K562 (cell line): ENCODE measurements around the gene LRRC70. TPM values are rescaled to one million over a fixed set of nuclear protein-coding genes. Genes with fewer than 3 reads are reported as not detected.

Experiments used
- ATAC-seq: fragments of 200-7000 bp; cut with Tn5 transposase; 3 replicates; pipeline ENCODE4 v1.9.1; 2020; ENCODE audit warnings: moderate library complexity
- BruUV-seq: library from RNA; stranded (reverse); fragments of 400-500 nt; replicated peaks from 2 replicates; lab custom pipeline; 2021; lab: Mats Ljungman, UMichigan
- CTCF ChIA-PET: fragments of 300-600 bp; formaldehyde crosslinking; extraction: SDS; loops from one replicate; lab custom pipeline; 2021; ENCODE audit warnings: low intra/inter-chr PET ratio; lab: Yijun Ruan, JAX
- POLR2A ChIA-PET: fragments of 300-600, 350-650 bp; sonication (Branson Sonifier 250); formaldehyde crosslinking; extraction: SDS; loops from one replicate; lab custom pipeline; 2021; ENCODE audit warnings: antibody characterized with exemption, inconsistent platforms; lab: Yijun Ruan, JAX
- DNase-seq, 4 experiments: peaks; one replicate each; pipeline versions ENCODE4 v3.0.0 to v3.0.0-alpha.2; 2011 to 2018; ENCODE audit warnings: low spot score in 3 of 4, mixed read lengths in 3 of 4; ENCODE audit errors: extremely low read depth in 1 of 4
- FAIRE-seq: peaks from 2 replicates; lab custom pipeline; 2011; peaks lifted over from hg19 to GRCh38; lab: Jason Lieb, UNC
- H2AFZ ChIP-seq: 2 replicates; pipeline ENCODE4 v1.6.0; 2011; ENCODE audit warnings: low read depth, low read length, control low read depth, inconsistent platforms
- H3K27ac ChIP-seq: fragments of 200-600 bp; 3 replicates; pipeline ENCODE4 v1.8.0; 2011; ENCODE audit warnings: low read depth, mild to moderate bottlenecking, control low read depth, inconsistent platforms, low read length, moderate library complexity, mixed read lengths; ENCODE audit errors: extremely low read depth
- H3K27me3 ChIP-seq, 2 experiments: fragments of 300-600 bp in 1 of 2; 2 replicates in 1 of 2; 3 replicates in 1 of 2; pipeline versions ENCODE4 v1.6.0 to v1.8.0; 2011; ENCODE audit warnings: inconsistent platforms in 2 of 2, low read length in 2 of 2, mild to moderate bottlenecking in 1 of 2, mixed read lengths in 1 of 2, moderate library complexity in 1 of 2; ENCODE audit not compliant: control insufficient read depth in 2 of 2, insufficient read depth in 2 of 2
- H3K36me3 ChIP-seq: fragments of 300-600 bp; 3 replicates; pipeline ENCODE4 v1.8.0; 2011; ENCODE audit warnings: mild to moderate bottlenecking, low read length, inconsistent platforms; ENCODE audit not compliant: control insufficient read depth, insufficient read depth
- H3K4me1 ChIP-seq, 2 experiments: fragments of 200-600 bp in 1 of 2; replicated peaks in 1 of 2; 2 replicates in 1 of 2; 3 replicates in 1 of 2; pipeline versions ENCODE4 v1.5.1 to v1.8.0; 2011; ENCODE audit warnings: inconsistent platforms in 2 of 2, low read length in 2 of 2, mild to moderate bottlenecking in 1 of 2, mixed read lengths in 1 of 2, moderate library complexity in 1 of 2; ENCODE audit not compliant: control insufficient read depth in 2 of 2, insufficient read depth in 2 of 2
- H3K4me2 ChIP-seq: 2 replicates; pipeline ENCODE4 v1.6.1; 2011; ENCODE audit warnings: low read length, control low read depth, inconsistent platforms, mixed read lengths; ENCODE audit not compliant: insufficient read depth
- H3K4me3 ChIP-seq: fragments of 200-600 bp; sonication (generic), shearing (Covaris generic); 2 replicates; pipeline ENCODE4 v1.5.1; 2016; ENCODE audit warnings: control low read depth, inconsistent platforms
- H3K79me2 ChIP-seq: fragments of 200-600 bp; 3 replicates; pipeline ENCODE4 v1.8.0; 2011; ENCODE audit warnings: low read length, inconsistent platforms; ENCODE audit not compliant: control insufficient read depth, insufficient read depth
- H3K9ac ChIP-seq, 2 experiments: 2 replicates each; pipeline versions ENCODE4 v1.6.0 to v1.6.1; 2011; ENCODE audit warnings: low read depth in 2 of 2, low read length in 2 of 2, control low read depth in 1 of 2, inconsistent platforms in 1 of 2, mild to moderate bottlenecking in 1 of 2, mixed read lengths in 1 of 2; ENCODE audit not compliant: insufficient read depth in 1 of 2
- H3K9me1 ChIP-seq: one replicate; pipeline ENCODE4 v1.6.0; 2011; ENCODE audit warnings: inconsistent platforms, mild to moderate bottlenecking, low read length, moderate library complexity; ENCODE audit not compliant: control insufficient read depth, insufficient read depth
- H3K9me3 ChIP-seq: replicated peaks from 2 replicates; pipeline ENCODE4 v1.5.1; 2011; ENCODE audit warnings: low read depth, low read length, inconsistent platforms; ENCODE audit not compliant: control insufficient read depth, insufficient read depth
- H4K20me1 ChIP-seq: replicated peaks from 2 replicates; pipeline ENCODE4 v1.6.1; 2011; ENCODE audit warnings: low read length, inconsistent platforms, mixed read lengths; ENCODE audit not compliant: control insufficient read depth, insufficient read depth
- CSDE1 ChIP-seq, 2 experiments: fragments of 450-650 bp; IDR thresholded peaks; 2 replicates each; pipeline ENCODE4 v1.6.1; 2016; ENCODE audit warnings: mild to moderate bottlenecking in 1 of 2
- FOXA1 ChIP-seq: fragments of 450-650 bp; IDR thresholded peaks from 2 replicates; pipeline ENCODE4 v1.6.1; 2016; ENCODE audit warnings: mild to moderate bottlenecking, borderline replicate concordance
- FUS ChIP-seq: fragments of 200-400 bp; formaldehyde crosslinking; optimal IDR thresholded peaks from 2 replicates; pipeline ENCODE3; 2017; ENCODE audit warnings: low read depth, low read length
- HDAC3 ChIP-seq: fragments of 450-650 bp; IDR thresholded peaks from 2 replicates; pipeline ENCODE4 v1.6.1; 2018; ENCODE audit warnings: borderline replicate concordance, mild to moderate bottlenecking, moderate library complexity; ENCODE audit not compliant: partially characterized antibody
- KLF6 ChIP-seq: fragments of 250-450 bp; sonication (Bioruptor Pico); IDR thresholded peaks from 2 replicates; pipeline ENCODE4 v1.4.0; 2020; ENCODE audit warnings: mild to moderate bottlenecking, moderate library complexity, borderline replicate concordance
- NCOA2 ChIP-seq, 2 experiments: fragments of 450-650 bp; IDR thresholded peaks; 2 replicates each; pipeline ENCODE4 v1.6.1; 2018; ENCODE audit warnings: mild to moderate bottlenecking in 2 of 2, moderate library complexity in 1 of 2; ENCODE audit not compliant: partially characterized antibody in 2 of 2
- PHF8 ChIP-seq: fragments of 200-600 bp; sonication (generic); IDR thresholded peaks from 2 replicates; pipeline ENCODE4 v1.6.1; 2012; ENCODE audit warnings: mixed run types, mild to moderate bottlenecking, inconsistent platforms, low read length, moderate library complexity, borderline replicate concordance
- PYGO2 ChIP-seq: fragments of 450-650 bp; IDR thresholded peaks from 2 replicates; pipeline ENCODE4 v1.6.1; 2016; ENCODE audit warnings: mild to moderate bottlenecking, missing genetic modification characterization, moderate library complexity, missing compliant biosample characterization
- RAD21 ChIP-seq, 2 experiments: fragments of 250-450 bp in 1 of 2; fragments of 450-650 bp in 1 of 2; sonication (Bioruptor Pico) in 1 of 2; formaldehyde crosslinking in 1 of 2; IDR thresholded peaks in 1 of 2; conservative IDR thresholded peaks in 1 of 2; 2 replicates each; pipeline versions ENCODE4 v1.4.0 to v1.8.0; 2020 to 2022; ENCODE audit warnings: mild to moderate bottlenecking in 2 of 2, moderate library complexity in 1 of 2
- SREBF1 ChIP-seq: fragments of 150-350 bp; IDR thresholded peaks from 2 replicates; pipeline ENCODE4 v1.6.1; 2014; ENCODE audit warnings: antibody characterized with exemption, low read depth, low read length, borderline replicate concordance
- ZNF133 ChIP-seq: fragments of 250-450 bp; sonication (Bioruptor Pico); IDR thresholded peaks from 2 replicates; pipeline ENCODE4 v1.4.0; 2020; ENCODE audit warnings: mild to moderate bottlenecking
- ZNF263 ChIP-seq: sonication (generic); formaldehyde crosslinking; IDR thresholded peaks from 2 replicates; pipeline ENCODE4 v1.8.0; 2022; ENCODE audit warnings: mild to moderate bottlenecking, missing genetic modification reagents, borderline replicate concordance
- ZNF561 ChIP-seq: fragments of 450-650 bp; formaldehyde crosslinking; conservative IDR thresholded peaks from 2 replicates; pipeline ENCODE4 v1.4.0; 2020; ENCODE audit warnings: mild to moderate bottlenecking, moderate library complexity
- ZNF699 ChIP-seq: fragments of 250-450 bp; sonication (Bioruptor Pico); IDR thresholded peaks from 2 replicates; pipeline ENCODE4 v1.8.0; 2021; ENCODE audit warnings: mild to moderate bottlenecking, moderate library complexity; ENCODE audit not compliant: insufficient replicate concordance
- ZNF778 ChIP-seq: fragments of 450-650 bp; formaldehyde crosslinking; IDR thresholded peaks from 2 replicates; pipeline ENCODE4 v1.4.0; 2020; ENCODE audit warnings: mild to moderate bottlenecking, moderate library complexity
- WGBS: fragments of 100-300 bp; shearing (Covaris generic); methylation state at CpG from one replicate; pipeline ENCODE4 v1.1.6; 2016; ENCODE audit warnings: low coverage, mixed read lengths; ENCODE audit not compliant: insufficient coverage; ENCODE audit errors: missing lambda C conversion rate; 5-methylcytosine and 5-hydroxymethylcytosine counted together
- in situ Hi-C: fragments of 300-500 bp; cut with MboI; formaldehyde crosslinking; loops from 4 replicates; pipeline ENCODE4 v1.15.0; 2018; ENCODE audit warnings: inconsistent platforms, mixed read lengths
- intact Hi-C: fragments of 100-400 bp; cut with micrococcal nuclease; formaldehyde crosslinking; loops from 2 replicates; pipeline ENCODE4 v1.14.2; 2022
- polyA plus RNA-seq, 8 experiments: library from polyadenylated mRNA; depleted of rRNA in 4 of 8; stranded (reverse) in 5 of 8; unstranded in 3 of 8; fragments of >200 nt; fragmentation: Nextera tagmentation in 2 of 8; fragmentation: Illumina TruSeq in 1 of 8; extraction: Ambion mirVana in 2 of 8; extraction: Trizol in 1 of 8; gene quantifications; 2 replicates each; pipeline versions ENCODE4 v1.2.1 to v1.2.3, GENCODE V29; 2011 to 2014; ENCODE audit warnings: inconsistent platforms in 1 of 8, missing spikeins in 1 of 8
- total RNA-seq, 7 experiments: library from RNA; depleted of rRNA in 6 of 7; stranded (reverse); fragments of >200 nt in 6 of 7; fragmentation: Illumina TruSeq in 2 of 7; extraction: Trizol in 2 of 7; gene quantifications; 2 replicates each; pipeline versions ENCODE4 v1.2.1 to v1.2.3, GENCODE V29; 2011 to 2021; ENCODE audit warnings: low replicate concordance in 1 of 7

Gene LRRC70
- total and polyA plus RNA-seq, 9 of the 15 experiments (the other 6 are each of a cell fraction or from before 2014, with no cell fraction given), result 0.21 to 2.1 (median 0.73) TPM

- no peaks in the 10 kb centered on the region for H3K4me1 ChIP-seq
- no peak overlapping the region for H2AFZ ChIP-seq
- ATAC-seq (no peak), DNase-seq (no peak)
- no peaks in the 10 kb centered on the region for H3K27me3 ChIP-seq
- no TSS peak for BruUV-seq
- WGBS, result 87% methylated on average over 4 of the region's 4 CpGs
- no peak overlapping the region for H3K27ac ChIP-seq
- CTCF ChIA-PET, result no interaction called here
- intact Hi-C loops, result no loop called here
- no peaks in the 10 kb centered on the region for H3K79me2 ChIP-seq
- no peak overlapping the region for H3K4me3 ChIP-seq
- H3K9me3 ChIP-seq, result no peaks in the 10 kb centered on the region
- peaks cover 33% of the 10 kb centered on the region for H3K36me3 ChIP-seq
- in situ Hi-C loops, result no loop called here
- TF ChIP-seq NCOA2 (IDR thresholded peaks at IDR 0.05; ENCODE audit: partially characterized antibody in 2 of 2) (no peak), ZNF263 (CRISPR knock-in tag) (no peak), SREBF1 (no peak), ZNF133 (CRISPR knock-in tag) (no peak), ZNF699 (no peak), RAD21 (CRISPR knock-in tag; conservative IDR thresholded peaks at IDR 0.05 in 1 of 2, IDR thresholded peaks at IDR 0.05 in 1 of 2) (no peak), PHF8 (no peak), ZNF778 (CRISPR knock-in tag) (no peak), KLF6 (no peak), CSDE1 (IDR thresholded peaks at IDR 0.05) (no peak), FOXA1 (no peak), HDAC3 (no peak), PYGO2 (tag) (no peak), ZNF561 (CRISPR knock-in tag) (no peak), FUS (no peak)
- TF ChIP-seq, all 486 proteins: peak for 0
- H3K9me1 ChIP-seq, result no peaks in the 10 kb centered on the region
- FAIRE-seq, result no peak
- H3K4me2 ChIP-seq, result no peak overlapping the region
- no peaks in the 10 kb centered on the region for H4K20me1 ChIP-seq
- H3K9ac ChIP-seq, result no peak overlapping the region
- POLR2A ChIA-PET, result interaction anchor here (0.6 kb wide), 2 partner anchors 14 to 92 kb away, joined by 3 read pairs; no protein-coding TSS in a partner anchor
Observed at GRCh38 chr5:62607615-62608014, 29.0 kb downstream of the LRRC70 start.
